DMS 273 (cell line): ENCODE data around the gene THEM5.
A peak's percentile ranks its signal among the peaks of the same experiment; 100 is the strongest.

Source experiments
- DNase-seq: peaks from one replicate; lab custom pipeline; 2025; ENCODE audit not compliant: unreplicated experiment; lab: John Stamatoyannopoulos, UW

THEM5 gene

GRCh38 chr1:151840421-151840820 lies 13.1 kb downstream of the THEM5 start:
- no peak for DNase-seq

GRCh38 chr1:151839457-151840403 lies 13.8 kb downstream of the THEM5 start, which contains the start of gene C2CD4D:
C2CD4D (minus strand) TSS chr1:151839820; CDS start chr1:151838989, 831 bp downstream.
- DNase-seq = no peak

GRCh38 chr1:151839082-151839412 lies 14.5 kb downstream of the THEM5 start:
- DNase-seq = no peak

- DNase-seq = no peak
Measured at GRCh38 chr1:151838222-151839081, 15.1 kb downstream of the THEM5 start.

- DNase-seq = no peak
Measured at GRCh38 chr1:151837884-151838221, 15.7 kb downstream of the THEM5 start.

- DNase-seq = no peak
Measured at GRCh38 chr1:151837197-151837596, 16.3 kb downstream of the THEM5 start.

GRCh38 chr1:151835596-151835995 lies 17.9 kb downstream of the THEM5 start:
- no peak for DNase-seq

- DNase-seq = no peak
Measured at GRCh38 chr1:151834239-151834638, 19.3 kb downstream of the THEM5 start.

GRCh38 chr1:151833172-151833900 lies 20.2 kb downstream of the THEM5 start:
- no peak for DNase-seq

GRCh38 chr1:151832318-151832980 lies 21.1 kb downstream of the THEM5 start:
- DNase-seq = peak; percentile 83

GRCh38 chr1:151831605-151832004 lies 21.9 kb downstream of the THEM5 start, which contains the start of gene RORC:
RORC (minus strand) TSS chr1:151831802; CDS start chr1:151831764, 38 bp downstream.
- DNase-seq = no peak

GRCh38 chr1:151831256-151831591 lies 22.3 kb downstream of the THEM5 start:
- no peak for DNase-seq

- no peak for DNase-seq
Measured at GRCh38 chr1:151830055-151830454, 23.5 kb downstream of the THEM5 start.

- no peak for DNase-seq
Measured at GRCh38 chr1:151829352-151830046, 24.0 kb downstream of the THEM5 start.

- no peak for DNase-seq
Measured at GRCh38 chr1:151828921-151829320, 24.6 kb downstream of the THEM5 start.

GRCh38 chr1:151827853-151828252 lies 25.7 kb downstream of the THEM5 start:
- DNase-seq = no peak

GRCh38 chr1:151825751-151826660 lies 27.5 kb downstream of the THEM5 start:
- no peak for DNase-seq

- peak; percentile 42 for DNase-seq
Measured at GRCh38 chr1:151825204-151825603, 28.3 kb downstream of the THEM5 start.

- no peak for DNase-seq
Measured at GRCh38 chr1:151823175-151823574, 30.3 kb downstream of the THEM5 start.
